Mucosa of rectum (tissue), 2 donors: ENCODE results near the gene HCK.

Source experiments
- H3K27ac ChIP-seq, 2 donors: one replicate each; pipeline ENCODE4 v1.7.0; 2013; ENCODE audit warnings: inconsistent platforms in 2 of 2, low read depth in 2 of 2, low read length in 2 of 2
- H3K27me3 ChIP-seq, 2 donors: one replicate each; pipeline ENCODE4 v1.7.0; 2013; ENCODE audit warnings: low read length in 2 of 2; ENCODE audit not compliant: control insufficient read depth in 2 of 2, insufficient read depth in 2 of 2
- H3K36me3 ChIP-seq, 2 donors: one replicate each; pipeline ENCODE4 v1.7.0; 2013; ENCODE audit warnings: low read length in 2 of 2; ENCODE audit not compliant: control insufficient read depth in 2 of 2, insufficient read depth in 2 of 2
- H3K4me1 ChIP-seq, 2 donors: one replicate each; pipeline ENCODE4 v1.7.0; 2013; ENCODE audit warnings: low read length in 2 of 2, mild to moderate bottlenecking in 1 of 2; ENCODE audit not compliant: control insufficient read depth in 2 of 2, insufficient read depth in 2 of 2
- H3K4me3 ChIP-seq, 2 donors: one replicate each; pipeline ENCODE4 v1.7.0; 2013; ENCODE audit warnings: low read length in 2 of 2
- H3K9ac ChIP-seq, 2 donors: one replicate each; pipeline ENCODE4 v1.7.0; 2013; ENCODE audit warnings: low read length in 2 of 2, low read depth in 1 of 2, mild to moderate bottlenecking in 1 of 2
- H3K9me3 ChIP-seq, 2 donors: one replicate each; pipeline ENCODE4 v1.7.0; 2013; ENCODE audit warnings: low read length in 2 of 2; ENCODE audit not compliant: control insufficient read depth in 2 of 2
- donor health status: healthy.
- donor health status: Normal muscosa, but diverticular disease.

The HCK gene

DNA sequence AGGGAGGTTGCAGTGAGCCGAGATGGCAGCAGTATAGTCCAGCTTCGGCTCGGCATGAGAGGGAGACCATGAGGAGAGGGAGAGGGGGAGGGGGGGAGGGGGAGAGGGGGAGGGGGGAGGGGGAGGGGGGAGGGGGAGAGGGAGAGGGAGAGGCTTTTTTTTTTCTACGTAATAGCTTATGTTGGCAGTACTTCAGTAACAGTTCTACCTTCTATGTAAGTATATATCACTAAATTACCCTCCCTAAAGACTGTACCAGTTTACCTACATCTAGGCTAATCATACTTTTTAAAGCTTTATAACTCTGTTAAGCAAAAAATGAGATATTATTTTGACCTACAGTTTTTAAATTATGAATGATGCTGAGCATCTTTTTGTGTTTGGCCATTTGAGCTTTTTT is 71.0 kb downstream of the HCK start:
- Histone ChIP-seq H3K9me3 (no peaks in the 10 kb centered on the region), H3K4me3 (no peak overlapping the region), H3K36me3 (peaks cover 0 to 8% of the 10 kb centered on the region in 2 donors), H3K9ac (no peak overlapping the region), H3K27ac (no peak overlapping the region), H3K4me1 (no peaks in the 10 kb centered on the region), H3K27me3 (no peaks in the 10 kb centered on the region)

DNA sequence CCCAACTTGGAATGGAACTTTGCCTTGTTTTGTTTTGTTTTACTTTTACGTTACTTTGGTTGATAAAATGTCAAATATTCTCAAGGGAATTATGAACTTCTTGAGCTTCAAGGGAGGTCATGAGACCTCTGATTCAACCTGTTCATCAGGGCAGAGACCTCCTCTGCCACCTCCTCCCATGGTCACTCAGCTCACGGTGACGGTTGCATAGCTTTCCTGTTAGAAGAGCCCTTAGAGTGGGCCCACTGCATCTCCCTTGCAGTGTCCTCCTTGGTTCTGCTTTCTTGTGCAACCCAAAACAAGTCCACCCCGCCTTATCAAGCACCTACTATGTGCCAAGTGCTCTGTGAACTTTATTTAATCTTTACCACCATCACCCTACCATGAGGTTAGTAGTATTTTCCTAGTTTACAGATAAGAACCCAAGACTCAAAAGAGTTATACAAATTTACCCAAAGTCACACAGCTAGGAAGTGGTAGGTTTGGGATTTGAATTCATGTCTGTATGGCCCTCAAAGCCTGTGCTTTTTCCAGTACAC is 72.9 kb downstream of the HCK start:
- Histone ChIP-seq H3K4me3 (no peak overlapping the region), H3K27ac (no peak overlapping the region), H3K9ac (no peak overlapping the region), H3K9me3 (no peaks in the 10 kb centered on the region), H3K27me3 (no peaks in the 10 kb centered on the region), H3K36me3 (peaks cover 0 to 8% of the 10 kb centered on the region in 2 donors), H3K4me1 (no peaks in the 10 kb centered on the region)

DNA sequence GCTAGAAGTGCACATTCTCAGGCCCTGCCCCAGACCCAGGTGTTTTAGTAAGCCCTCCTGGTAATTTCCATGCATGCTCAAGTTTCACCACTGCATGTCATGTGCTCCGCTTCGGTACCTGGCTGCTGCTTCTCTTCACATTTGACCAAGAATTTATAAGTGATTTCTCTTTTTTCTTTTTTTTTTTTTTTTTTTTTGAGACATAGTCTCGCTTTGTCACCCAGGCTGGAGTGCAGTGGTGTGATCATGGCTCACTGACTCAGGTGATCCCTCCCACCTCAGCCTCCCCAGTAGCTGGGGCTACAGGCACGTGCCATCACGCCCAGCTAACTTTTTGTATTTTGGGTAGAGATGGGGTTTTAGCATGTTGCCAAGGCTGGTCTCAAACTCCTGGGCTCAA is 73.5 kb downstream of the HCK start:
- no peak overlapping the region for H3K27ac ChIP-seq
- no peaks in the 10 kb centered on the region for H3K4me1 ChIP-seq
- H3K36me3 ChIP-seq, result peaks cover 0 to 8% of the 10 kb centered on the region in 2 donors
- no peaks in the 10 kb centered on the region for H3K27me3 ChIP-seq
- H3K4me3 ChIP-seq, result no peak overlapping the region
- H3K9ac ChIP-seq, result no peak overlapping the region
- no peaks in the 10 kb centered on the region for H3K9me3 ChIP-seq

DNA sequence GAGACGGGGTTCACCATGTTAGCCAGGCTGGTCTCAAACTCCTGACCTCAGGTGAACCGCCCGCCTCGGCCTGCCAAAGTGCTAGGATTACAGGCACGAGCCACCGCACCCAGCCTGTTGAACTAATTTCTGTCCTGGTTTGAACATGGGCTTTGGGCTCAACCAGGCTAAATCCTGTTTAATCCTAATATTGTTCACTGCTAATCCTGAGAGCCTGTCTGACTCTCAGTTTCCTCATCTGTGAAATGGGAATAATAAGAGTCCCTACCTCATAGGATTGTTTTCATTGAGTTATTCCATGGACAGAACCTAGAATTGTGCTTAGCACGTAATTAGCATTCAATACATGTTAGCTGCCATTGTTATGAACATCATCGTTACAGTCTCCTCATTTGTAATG is 74.9 kb downstream of the HCK start:
- Histone ChIP-seq H3K4me1 (no peaks in the 10 kb centered on the region), H3K36me3 (peaks cover 0 to 8% of the 10 kb centered on the region in 2 donors), H3K27me3 (no peaks in the 10 kb centered on the region), H3K27ac (no peak overlapping the region), H3K9me3 (no peaks in the 10 kb centered on the region), H3K9ac (no peak overlapping the region), H3K4me3 (no peak overlapping the region)

DNA sequence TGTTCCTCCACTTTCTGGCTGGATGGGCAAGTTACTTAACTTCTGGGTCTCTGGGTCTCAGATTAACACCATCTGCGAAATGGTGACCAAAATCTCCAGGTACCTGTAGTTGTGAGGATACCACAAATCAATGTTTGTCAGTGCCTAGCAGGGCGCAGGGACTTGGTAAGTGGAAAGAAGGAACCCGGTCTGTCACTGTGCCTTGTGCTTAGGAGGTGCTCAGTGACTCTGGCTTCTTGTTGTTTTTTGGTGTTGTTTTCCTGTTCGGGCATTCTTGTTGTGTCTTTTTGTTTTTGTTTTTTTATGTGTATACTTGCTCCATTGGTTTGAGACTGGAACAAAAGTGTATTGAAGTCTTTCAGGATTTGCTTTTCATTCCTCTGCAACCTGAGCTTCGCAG is 75.3 kb downstream of the HCK start:
- H3K9ac ChIP-seq, result no peak overlapping the region
- H3K27me3 ChIP-seq, result no peaks in the 10 kb centered on the region
- H3K27ac ChIP-seq, result no peak overlapping the region
- no peak overlapping the region for H3K4me3 ChIP-seq
- peaks cover 0 to 8% of the 10 kb centered on the region in 2 donors for H3K36me3 ChIP-seq
- no peaks in the 10 kb centered on the region for H3K9me3 ChIP-seq
- no peaks in the 10 kb centered on the region for H3K4me1 ChIP-seq

DNA sequence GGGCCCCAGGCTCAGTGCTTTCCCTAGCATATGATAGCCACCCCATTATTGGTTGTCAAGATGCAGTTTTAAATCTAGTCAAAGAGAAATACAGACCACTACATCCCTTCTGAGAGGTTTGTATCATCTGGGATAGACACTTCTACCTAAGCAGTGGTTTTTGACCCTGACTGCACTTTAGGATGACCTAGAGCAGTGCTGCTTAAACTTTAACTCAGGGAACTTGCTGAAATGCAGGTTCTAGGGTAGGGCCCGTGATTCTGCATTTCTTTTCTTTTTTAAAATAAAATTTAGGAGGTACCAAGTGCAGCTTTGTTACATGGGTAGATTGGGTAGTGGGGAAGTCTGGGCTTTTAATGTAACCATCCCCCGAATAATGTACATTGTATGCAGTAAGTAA is 76.1 kb downstream of the HCK start:
- H3K4me3 ChIP-seq, result no peak overlapping the region
- no peaks in the 10 kb centered on the region for H3K27me3 ChIP-seq
- H3K36me3 ChIP-seq, result peaks cover 4 to 11% of the 10 kb centered on the region in 2 donors
- no peaks in the 10 kb centered on the region for H3K9me3 ChIP-seq
- H3K27ac ChIP-seq, result no peak overlapping the region
- no peaks in the 10 kb centered on the region for H3K4me1 ChIP-seq
- H3K9ac ChIP-seq, result no peak overlapping the region

DNA sequence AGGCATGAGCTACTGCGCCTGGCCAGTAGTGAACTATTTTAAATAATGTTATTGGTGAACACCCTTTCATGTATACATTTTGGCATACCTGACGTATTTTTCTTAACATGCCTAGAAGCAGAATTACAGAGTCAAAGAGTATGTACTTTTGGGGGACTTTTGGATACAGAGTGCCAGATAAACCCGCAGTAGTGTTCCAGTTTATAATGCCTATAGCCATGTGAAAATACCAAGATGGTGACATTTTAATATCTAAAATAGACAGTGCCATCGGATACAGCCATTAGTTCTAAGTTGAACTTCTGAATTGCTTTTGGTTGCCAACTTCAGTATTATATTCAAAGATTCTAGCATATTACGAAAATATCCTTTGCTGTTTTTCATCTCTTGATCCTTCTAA is 77.8 kb downstream of the HCK start:
- H3K27me3 ChIP-seq, result no peaks in the 10 kb centered on the region
- H3K9ac ChIP-seq, result no peak overlapping the region
- H3K4me1 ChIP-seq, result no peaks in the 10 kb centered on the region
- peaks cover 8 to 15% of the 10 kb centered on the region in 2 donors for H3K36me3 ChIP-seq
- no peak overlapping the region for H3K27ac ChIP-seq
- no peak overlapping the region for H3K4me3 ChIP-seq
- H3K9me3 ChIP-seq, result no peaks in the 10 kb centered on the region

DNA sequence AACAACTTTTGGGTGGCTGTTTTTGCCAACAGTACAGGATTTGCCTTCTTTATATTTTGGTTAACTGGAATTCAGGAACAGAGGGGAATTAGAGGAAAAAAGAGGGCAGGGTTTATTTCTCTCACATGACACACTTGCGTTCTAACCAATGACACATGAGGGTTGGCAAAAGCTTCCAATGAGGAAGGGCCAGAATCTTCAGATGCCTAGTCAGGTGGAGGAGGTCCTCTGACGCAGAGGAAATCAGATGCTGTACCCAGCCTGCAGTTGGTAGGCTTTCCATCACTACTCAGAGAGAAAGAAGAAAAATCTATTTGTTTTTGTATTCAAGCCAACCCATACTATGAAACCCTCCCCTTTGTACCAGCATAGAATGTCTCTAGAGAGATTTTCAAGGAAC is 78.3 kb downstream of the HCK start:
- Histone ChIP-seq H3K36me3 (peaks cover 10% of the 10 kb centered on the region in 2 donors), H3K4me3 (no peak overlapping the region), H3K4me1 (no peaks in the 10 kb centered on the region), H3K27me3 (no peaks in the 10 kb centered on the region), H3K9ac (no peak overlapping the region), H3K9me3 (no peaks in the 10 kb centered on the region), H3K27ac (no peak overlapping the region)

DNA sequence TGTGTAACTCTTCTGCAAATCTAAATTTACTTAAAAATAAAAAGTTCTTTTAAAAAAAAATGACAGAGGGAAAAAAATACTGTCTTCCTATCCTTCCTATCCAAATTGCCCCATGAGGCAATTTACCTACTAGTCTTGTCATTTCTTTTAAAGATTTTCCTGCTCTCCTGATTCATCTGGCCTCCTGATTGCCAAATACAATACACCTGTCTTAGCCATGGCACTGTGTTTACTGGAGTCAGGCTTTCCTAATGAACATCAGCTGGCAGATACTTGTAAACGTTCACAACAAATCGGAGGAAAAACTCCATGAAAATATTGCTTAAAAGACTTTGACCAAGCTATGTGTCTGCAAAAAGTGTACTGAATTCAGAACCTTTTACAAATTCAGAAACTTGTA is 78.9 kb downstream of the HCK start:
- Histone ChIP-seq H3K9ac (no peak overlapping the region), H3K27me3 (no peaks in the 10 kb centered on the region), H3K4me1 (no peaks in the 10 kb centered on the region), H3K9me3 (no peaks in the 10 kb centered on the region), H3K4me3 (no peak overlapping the region), H3K27ac (no peak overlapping the region), H3K36me3 (peaks cover 11 to 16% of the 10 kb centered on the region in 2 donors)

DNA sequence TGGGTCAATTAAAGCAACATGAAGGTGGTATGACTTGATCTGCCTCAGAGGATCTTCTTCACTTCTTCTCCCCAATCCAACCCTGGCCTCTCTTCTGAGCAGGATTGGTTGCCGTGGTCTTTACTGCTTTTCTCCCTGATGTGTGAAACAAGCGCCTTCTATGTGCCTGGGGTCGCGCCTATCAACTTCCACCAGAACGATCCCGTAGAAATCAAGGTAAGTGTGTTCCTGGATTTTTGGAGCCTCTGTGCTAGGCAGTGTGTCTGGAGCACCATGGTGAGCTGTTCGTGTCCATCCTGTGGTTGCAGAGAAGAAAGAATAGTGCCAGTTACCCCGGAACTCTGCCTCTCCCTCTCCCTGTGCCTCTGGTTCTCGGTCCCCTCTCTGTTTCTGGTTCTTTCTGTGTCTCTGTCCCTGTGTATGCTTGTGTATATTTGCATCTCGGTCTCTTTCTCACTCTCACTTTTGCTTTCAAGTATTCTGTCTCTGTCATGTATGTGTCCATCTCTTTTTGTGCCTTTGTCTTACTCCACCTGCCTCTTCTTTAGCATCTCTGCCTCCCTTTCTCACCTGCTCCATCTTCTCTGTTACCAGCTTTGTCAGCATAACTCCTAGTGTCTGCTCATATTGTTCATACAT is 81.0 kb downstream of the HCK start:
- H3K9me3 ChIP-seq, result no peaks in the 10 kb centered on the region
- H3K9ac ChIP-seq, result no peak overlapping the region
- no peaks in the 10 kb centered on the region for H3K4me1 ChIP-seq
- H3K27me3 ChIP-seq, result no peaks in the 10 kb centered on the region
- no peak overlapping the region for H3K4me3 ChIP-seq
- no peak overlapping the region for H3K27ac ChIP-seq
- H3K36me3 ChIP-seq, result peaks cover 30 to 34% of the 10 kb centered on the region in 2 donors
